OCI-LY3 (cell line): ENCODE measurements around the gene SUPT3H.

Experiments
- H2AFZ ChIP-seq: fragments of 200-600, 300-600 bp; shearing (Covaris generic); 2 replicates; pipeline ENCODE4 v1.6.0; 2014; ENCODE audit warnings: antibody characterized with exemption, low read depth, low read length
- H3K27ac ChIP-seq: fragments of 200-600, 300-600 bp; sonication (generic); 2 replicates; pipeline ENCODE4 v1.5.1; 2014; ENCODE audit warnings: mild to moderate bottlenecking, low read length, moderate library complexity, mixed read lengths
- H3K27me3 ChIP-seq: fragments of 200-600, 300-600 bp; sonication (generic); 2 replicates; pipeline ENCODE4 v1.6.1; 2014; ENCODE audit warnings: low read depth, low read length, mixed read lengths
- H3K36me3 ChIP-seq: fragments of 200-600, 300-600 bp; sonication (generic); replicated peaks from 2 replicates; pipeline ENCODE3; 2014; ENCODE audit warnings: low read depth, low read length, mixed read lengths
- H3K4me1 ChIP-seq: fragments of 300-600, 200-600 bp; sonication (generic); 2 replicates; pipeline ENCODE4 v1.6.1; 2014; ENCODE audit warnings: low read length, mixed read lengths
- H3K4me2 ChIP-seq: fragments of 200-600, 300-600 bp; sonication (generic); 2 replicates; pipeline ENCODE4 v1.6.1; 2014; ENCODE audit warnings: low read length, mixed read lengths
- H3K4me3 ChIP-seq: fragments of 300-600, 200-600 bp; sonication (generic); 2 replicates; pipeline ENCODE4 v1.5.1; 2014; ENCODE audit warnings: antibody characterized with exemption, mild to moderate bottlenecking, low read length, moderate library complexity
- H3K79me2 ChIP-seq: fragments of 300-600, 200-600 bp; shearing (Covaris generic); 2 replicates; pipeline ENCODE4 v1.6.1; 2014; ENCODE audit warnings: mild to moderate bottlenecking, low read length, mixed read lengths
- H3K9ac ChIP-seq: fragments of 300-600, 200-600 bp; shearing (Covaris generic); 2 replicates; pipeline ENCODE4 v1.6.0; 2014; ENCODE audit warnings: mild to moderate bottlenecking, low read length, moderate library complexity
- H3K9me3 ChIP-seq: fragments of 200-600, 300-600 bp; shearing (Covaris generic); 2 replicates; pipeline ENCODE4 v1.6.1; 2014; ENCODE audit warnings: low read length, mixed read lengths; ENCODE audit not compliant: insufficient read depth
- H4K20me1 ChIP-seq: fragments of 200-600, 300-600 bp; sonication (generic); 2 replicates; pipeline ENCODE4 v1.6.1; 2016; ENCODE audit warnings: low read length, mixed read lengths; ENCODE audit not compliant: insufficient read depth
- EZH2phosphoT487 ChIP-seq: fragments of 200-600 bp; shearing (Covaris generic); IDR thresholded peaks from 2 replicates; pipeline ENCODE4 v1.6.1; 2018; ENCODE audit warnings: antibody characterized with exemption, mixed run types, low read depth
- TF ChIP-seq, protein P1 (sequence below): fragments of 200-600, 300-600 bp; sonication (generic); IDR thresholded peaks from 2 replicates; pipeline ENCODE4 v1.5.1; 2014; ENCODE audit warnings: antibody characterized with exemption, low read length, low read depth

SUPT3H gene

GRCh38 chr6:45027126-45027525, 350.6 kb downstream of the SUPT3H start:
- no peak overlapping the region for H3K9ac ChIP-seq
- no peak overlapping the region for H3K4me2 ChIP-seq
- no peak for TF ChIP-seq EZH2phosphoT487
- TF ChIP-seq, protein P1, sequence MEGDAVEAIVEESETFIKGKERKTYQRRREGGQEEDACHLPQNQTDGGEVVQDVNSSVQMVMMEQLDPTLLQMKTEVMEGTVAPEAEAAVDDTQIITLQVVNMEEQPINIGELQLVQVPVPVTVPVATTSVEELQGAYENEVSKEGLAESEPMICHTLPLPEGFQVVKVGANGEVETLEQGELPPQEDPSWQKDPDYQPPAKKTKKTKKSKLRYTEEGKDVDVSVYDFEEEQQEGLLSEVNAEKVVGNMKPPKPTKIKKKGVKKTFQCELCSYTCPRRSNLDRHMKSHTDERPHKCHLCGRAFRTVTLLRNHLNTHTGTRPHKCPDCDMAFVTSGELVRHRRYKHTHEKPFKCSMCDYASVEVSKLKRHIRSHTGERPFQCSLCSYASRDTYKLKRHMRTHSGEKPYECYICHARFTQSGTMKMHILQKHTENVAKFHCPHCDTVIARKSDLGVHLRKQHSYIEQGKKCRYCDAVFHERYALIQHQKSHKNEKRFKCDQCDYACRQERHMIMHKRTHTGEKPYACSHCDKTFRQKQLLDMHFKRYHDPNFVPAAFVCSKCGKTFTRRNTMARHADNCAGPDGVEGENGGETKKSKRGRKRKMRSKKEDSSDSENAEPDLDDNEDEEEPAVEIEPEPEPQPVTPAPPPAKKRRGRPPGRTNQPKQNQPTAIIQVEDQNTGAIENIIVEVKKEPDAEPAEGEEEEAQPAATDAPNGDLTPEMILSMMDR, result no peak
- no peaks in the 10 kb centered on the region for H3K79me2 ChIP-seq
- H4K20me1 ChIP-seq, result no peaks in the 10 kb centered on the region
- peaks cover 16% of the 10 kb centered on the region for H3K4me1 ChIP-seq
- H3K36me3 ChIP-seq, result peaks cover 10% of the 10 kb centered on the region
- H3K27me3 ChIP-seq, result no peaks in the 10 kb centered on the region
- no peak overlapping the region for H3K27ac ChIP-seq
- no peak overlapping the region for H3K4me3 ChIP-seq
- peaks cover 11% of the 10 kb centered on the region; the same call in 1 of the 2 replicates for H3K9me3 ChIP-seq
- H2AFZ ChIP-seq, result no peak overlapping the region

DNA sequence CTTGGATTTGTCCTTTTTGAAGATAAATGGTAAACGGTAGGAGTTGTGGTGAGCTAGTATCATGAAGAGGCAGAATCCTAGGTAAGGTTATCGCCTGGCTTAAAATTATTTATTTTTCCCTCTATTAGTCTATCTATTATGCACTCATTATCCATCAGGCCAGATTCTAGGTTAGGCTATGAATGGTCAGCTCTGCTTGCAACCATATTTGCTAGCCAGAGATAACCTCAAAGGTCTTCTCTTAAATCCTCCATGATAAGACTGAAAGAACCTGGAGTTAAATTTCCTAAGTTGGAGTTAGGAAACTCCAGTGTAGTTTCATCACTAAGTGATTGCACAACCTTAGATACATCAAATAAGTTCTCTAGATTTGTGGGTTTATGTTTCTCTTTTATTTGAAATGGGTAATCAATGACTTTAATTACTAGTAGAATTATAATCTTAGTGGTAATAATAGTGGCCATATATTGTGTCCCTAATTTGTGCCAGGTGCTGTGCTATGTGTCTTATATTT, 351.7 kb downstream of the SUPT3H start:
- Histone ChIP-seq H3K27me3 (no peaks in the 10 kb centered on the region), H2AFZ (no peak overlapping the region), H3K4me3 (no peak overlapping the region), H3K36me3 (peaks cover 10% of the 10 kb centered on the region), H3K9ac (no peak overlapping the region), H3K4me1 (peaks cover 6% of the 10 kb centered on the region; the same call in 1 of the 2 replicates), H3K9me3 (peaks cover 11% of the 10 kb centered on the region; the same call in 1 of the 2 replicates), H3K27ac (no peak overlapping the region), H3K4me2 (no peak overlapping the region), H3K79me2 (no peaks in the 10 kb centered on the region), H4K20me1 (no peaks in the 10 kb centered on the region)
- no peak for TF ChIP-seq EZH2phosphoT487
- TF ChIP-seq, protein P1, result no peak

GRCh38 chr6:45024610-45025009, 353.1 kb downstream of the SUPT3H start:
- peaks cover 10% of the 10 kb centered on the region for H3K36me3 ChIP-seq
- H2AFZ ChIP-seq, result no peak overlapping the region
- H3K4me2 ChIP-seq, result no peak overlapping the region
- TF ChIP-seq, protein P1, result no peak
- no peak for TF ChIP-seq EZH2phosphoT487
- peaks cover 11% of the 10 kb centered on the region; the same call in 1 of the 2 replicates for H3K9me3 ChIP-seq
- no peak overlapping the region for H3K27ac ChIP-seq
- H3K4me1 ChIP-seq, result peaks cover 6% of the 10 kb centered on the region; the same call in 1 of the 2 replicates
- H4K20me1 ChIP-seq, result no peaks in the 10 kb centered on the region
- H3K4me3 ChIP-seq, result no peak overlapping the region
- no peaks in the 10 kb centered on the region for H3K27me3 ChIP-seq
- no peak overlapping the region for H3K9ac ChIP-seq
- H3K79me2 ChIP-seq, result no peaks in the 10 kb centered on the region

GRCh38 chr6:45021676-45022075, 356.1 kb downstream of the SUPT3H start:
- Histone ChIP-seq H3K4me3 (no peak overlapping the region), H3K9ac (no peak overlapping the region), H4K20me1 (no peaks in the 10 kb centered on the region), H2AFZ (no peak overlapping the region), H3K27ac (no peak overlapping the region), H3K9me3 (no peaks in the 10 kb centered on the region), H3K27me3 (no peaks in the 10 kb centered on the region), H3K4me1 (no peaks in the 10 kb centered on the region), H3K36me3 (no peaks in the 10 kb centered on the region), H3K4me2 (no peak overlapping the region), H3K79me2 (no peaks in the 10 kb centered on the region)
- no peak for TF ChIP-seq EZH2phosphoT487
- TF ChIP-seq, protein P1, result no peak
